Peyer's patch (tissue), 4 donors: ENCODE results near the gene NACC2.

ENCODE experiments used
- POLR2A ChIP-seq, 2 donors: fragments of 450-650 bp; IDR thresholded peaks; one replicate each; pipeline ENCODE4 v1.5.1; 2017; ENCODE audit warnings: antibody characterized with exemption in 2 of 2, mild to moderate bottlenecking in 2 of 2, moderate library complexity in 2 of 2
- TF ChIP-seq, protein P1 (sequence below), 6 experiments: fragments of 450-650 bp in 4 of 6; fragments of 200-600 bp in 2 of 6; sonication (generic) in 1 of 6; IDR thresholded peaks; one replicate each; pipeline ENCODE4 v1.5.1; 2017 to 2019; ENCODE audit warnings: antibody characterized with exemption in 6 of 6, mild to moderate bottlenecking in 3 of 6, moderate library complexity in 1 of 6

DNA sequence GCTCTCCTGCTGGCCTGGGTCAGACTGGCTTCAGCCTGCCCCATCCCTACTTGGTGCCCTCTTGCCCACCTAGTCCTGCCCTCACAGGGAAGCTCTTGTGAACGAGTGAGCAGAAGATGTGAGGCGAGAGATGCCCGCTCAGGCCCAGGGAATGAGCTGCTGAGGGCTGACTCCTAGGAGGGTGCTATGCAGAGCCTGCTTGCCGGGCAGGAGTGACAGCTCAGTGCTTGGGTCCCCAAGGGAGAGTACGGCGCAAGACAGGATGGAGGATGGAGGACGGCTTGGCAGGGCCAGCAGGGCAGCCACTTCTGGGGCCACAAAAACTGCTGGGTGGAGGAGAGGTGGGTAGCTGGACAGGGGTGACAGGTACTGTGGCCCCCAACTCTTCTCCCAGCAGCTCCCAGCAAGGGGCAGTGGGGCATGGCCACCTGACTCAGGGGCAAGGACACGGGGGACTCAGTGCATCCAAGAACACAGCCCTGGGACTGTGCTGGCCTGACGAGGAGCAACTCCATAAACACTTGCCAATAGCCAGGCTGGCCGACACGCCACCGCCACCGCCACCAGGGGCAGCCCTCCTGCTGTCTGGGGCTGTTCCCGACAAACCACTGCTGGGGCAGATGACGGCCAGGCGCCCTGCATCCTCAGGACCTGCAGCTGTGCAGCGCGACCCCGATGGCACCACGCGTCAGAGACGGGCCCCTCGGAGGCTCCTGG, 78.4 kb downstream of the NACC2 start:
- TF ChIP-seq POLR2A (IDR thresholded peaks at IDR 0.05), result no peak
- TF ChIP-seq, protein P1, sequence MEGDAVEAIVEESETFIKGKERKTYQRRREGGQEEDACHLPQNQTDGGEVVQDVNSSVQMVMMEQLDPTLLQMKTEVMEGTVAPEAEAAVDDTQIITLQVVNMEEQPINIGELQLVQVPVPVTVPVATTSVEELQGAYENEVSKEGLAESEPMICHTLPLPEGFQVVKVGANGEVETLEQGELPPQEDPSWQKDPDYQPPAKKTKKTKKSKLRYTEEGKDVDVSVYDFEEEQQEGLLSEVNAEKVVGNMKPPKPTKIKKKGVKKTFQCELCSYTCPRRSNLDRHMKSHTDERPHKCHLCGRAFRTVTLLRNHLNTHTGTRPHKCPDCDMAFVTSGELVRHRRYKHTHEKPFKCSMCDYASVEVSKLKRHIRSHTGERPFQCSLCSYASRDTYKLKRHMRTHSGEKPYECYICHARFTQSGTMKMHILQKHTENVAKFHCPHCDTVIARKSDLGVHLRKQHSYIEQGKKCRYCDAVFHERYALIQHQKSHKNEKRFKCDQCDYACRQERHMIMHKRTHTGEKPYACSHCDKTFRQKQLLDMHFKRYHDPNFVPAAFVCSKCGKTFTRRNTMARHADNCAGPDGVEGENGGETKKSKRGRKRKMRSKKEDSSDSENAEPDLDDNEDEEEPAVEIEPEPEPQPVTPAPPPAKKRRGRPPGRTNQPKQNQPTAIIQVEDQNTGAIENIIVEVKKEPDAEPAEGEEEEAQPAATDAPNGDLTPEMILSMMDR (IDR thresholded peaks at IDR 0.05), result no peak
